DOHH2 (cell line): ENCODE results near the gene RFX4.
A peak's percentile ranks its signal among the peaks of the same experiment; 100 is the strongest.

Experiments
- H3F3A ChIP-seq: fragments of 200-600 bp; sonication (generic), shearing (Covaris generic); 2 replicates; pipeline ENCODE4 v1.6.0; 2016; ENCODE audit warnings: antibody characterized with exemption, mild to moderate bottlenecking; ENCODE audit not compliant: control insufficient read depth, insufficient read depth
- H3K27ac ChIP-seq: fragments of 200-600 bp; sonication (generic); 2 replicates; pipeline ENCODE4 v1.5.1; 2014; ENCODE audit warnings: low read depth, mild to moderate bottlenecking, low read length, moderate library complexity
- H3K27me3 ChIP-seq: fragments of 200-600 bp; sonication (generic); 2 replicates; pipeline ENCODE4 v1.6.1; 2014; ENCODE audit warnings: mild to moderate bottlenecking, low read length, mixed read lengths; ENCODE audit not compliant: control insufficient read depth
- H3K36me3 ChIP-seq: fragments of 200-600 bp; sonication (generic); 2 replicates; pipeline ENCODE4 v1.6.1; 2014; ENCODE audit warnings: mild to moderate bottlenecking, low read length, moderate library complexity, mixed read lengths; ENCODE audit not compliant: control insufficient read depth
- H3K4me1 ChIP-seq: fragments of 200-600 bp; sonication (generic); 2 replicates; pipeline ENCODE4 v1.6.1; 2014; ENCODE audit warnings: mild to moderate bottlenecking, low read length, mixed read lengths; ENCODE audit not compliant: control insufficient read depth
- H3K4me2 ChIP-seq: fragments of 200-600 bp; sonication (generic); 2 replicates; pipeline ENCODE4 v1.6.0; 2014; ENCODE audit warnings: mild to moderate bottlenecking, low read length, moderate library complexity
- H3K4me3 ChIP-seq: fragments of 200-600 bp; sonication (generic); 2 replicates; pipeline ENCODE4 v1.5.1; 2014; ENCODE audit warnings: mild to moderate bottlenecking, low read length, mixed read lengths
- H3K79me2 ChIP-seq: fragments of 200-600 bp; sonication (generic); 2 replicates; pipeline ENCODE4 v1.6.1; 2014; ENCODE audit warnings: mild to moderate bottlenecking, low read length, mixed read lengths; ENCODE audit not compliant: control insufficient read depth
- H3K9me2 ChIP-seq: fragments of 200-600 bp; sonication (generic); replicated peaks from 2 replicates; pipeline ENCODE4 v1.6.1; 2014; ENCODE audit warnings: mild to moderate bottlenecking, low read length, mixed read lengths; ENCODE audit not compliant: control insufficient read depth
- H3K9me3 ChIP-seq: fragments of 200-600 bp; sonication (generic); 2 replicates; pipeline ENCODE4 v1.6.1; 2014; ENCODE audit warnings: antibody characterized with exemption, low read length, mixed read lengths; ENCODE audit not compliant: control insufficient read depth, insufficient read depth
- H4K20me1 ChIP-seq: fragments of 200-600 bp; sonication (generic); 2 replicates; pipeline ENCODE4 v1.6.0; 2014; ENCODE audit warnings: low read depth, mild to moderate bottlenecking, antibody characterized with exemption, low read length, moderate library complexity; ENCODE audit not compliant: control insufficient read depth, insufficient read depth
- EZH2phosphoT487 ChIP-seq: fragments of 200-600 bp; sonication (generic); IDR thresholded peaks from 2 replicates; pipeline ENCODE4 v1.6.1; 2017; ENCODE audit warnings: borderline replicate concordance, mild to moderate bottlenecking, antibody characterized with exemption, low read length, moderate library complexity, mixed read lengths
- TF ChIP-seq, protein P1 (sequence below): fragments of 200-600 bp; sonication (generic); IDR thresholded peaks from one replicate; pipeline ENCODE4 v1.5.1; 2014; ENCODE audit warnings: antibody characterized with exemption, mild to moderate bottlenecking, low read depth, low read length; ENCODE audit not compliant: poor library complexity, severe bottlenecking

RFX4 gene

GRCh38 chr12:106783515-106783914 lies 200.7 kb downstream of the RFX4 start:
- H3K27ac ChIP-seq: no peak overlapping the region
- H3K4me3 ChIP-seq: no peak overlapping the region
- 0 out of 2 replicates have a peak, but pooled peaks cover 11% of the 10 kb centered on the region for H3K36me3 ChIP-seq
- H3F3A ChIP-seq: no peaks in the 10 kb centered on the region
- no peak overlapping the region for H3K4me2 ChIP-seq
- no peaks in the 10 kb centered on the region for H3K27me3 ChIP-seq
- no peak for TF ChIP-seq EZH2phosphoT487
- TF ChIP-seq, protein P1, sequence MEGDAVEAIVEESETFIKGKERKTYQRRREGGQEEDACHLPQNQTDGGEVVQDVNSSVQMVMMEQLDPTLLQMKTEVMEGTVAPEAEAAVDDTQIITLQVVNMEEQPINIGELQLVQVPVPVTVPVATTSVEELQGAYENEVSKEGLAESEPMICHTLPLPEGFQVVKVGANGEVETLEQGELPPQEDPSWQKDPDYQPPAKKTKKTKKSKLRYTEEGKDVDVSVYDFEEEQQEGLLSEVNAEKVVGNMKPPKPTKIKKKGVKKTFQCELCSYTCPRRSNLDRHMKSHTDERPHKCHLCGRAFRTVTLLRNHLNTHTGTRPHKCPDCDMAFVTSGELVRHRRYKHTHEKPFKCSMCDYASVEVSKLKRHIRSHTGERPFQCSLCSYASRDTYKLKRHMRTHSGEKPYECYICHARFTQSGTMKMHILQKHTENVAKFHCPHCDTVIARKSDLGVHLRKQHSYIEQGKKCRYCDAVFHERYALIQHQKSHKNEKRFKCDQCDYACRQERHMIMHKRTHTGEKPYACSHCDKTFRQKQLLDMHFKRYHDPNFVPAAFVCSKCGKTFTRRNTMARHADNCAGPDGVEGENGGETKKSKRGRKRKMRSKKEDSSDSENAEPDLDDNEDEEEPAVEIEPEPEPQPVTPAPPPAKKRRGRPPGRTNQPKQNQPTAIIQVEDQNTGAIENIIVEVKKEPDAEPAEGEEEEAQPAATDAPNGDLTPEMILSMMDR: no peak
- H3K4me1 ChIP-seq: peaks cover 11% of the 10 kb centered on the region
- H3K9me2 ChIP-seq: no peaks in the 10 kb centered on the region
- peaks cover 19% of the 10 kb centered on the region for H3K79me2 ChIP-seq
- no peaks in the 10 kb centered on the region for H3K9me3 ChIP-seq
- H4K20me1 ChIP-seq: no peaks in the 10 kb centered on the region

DNA sequence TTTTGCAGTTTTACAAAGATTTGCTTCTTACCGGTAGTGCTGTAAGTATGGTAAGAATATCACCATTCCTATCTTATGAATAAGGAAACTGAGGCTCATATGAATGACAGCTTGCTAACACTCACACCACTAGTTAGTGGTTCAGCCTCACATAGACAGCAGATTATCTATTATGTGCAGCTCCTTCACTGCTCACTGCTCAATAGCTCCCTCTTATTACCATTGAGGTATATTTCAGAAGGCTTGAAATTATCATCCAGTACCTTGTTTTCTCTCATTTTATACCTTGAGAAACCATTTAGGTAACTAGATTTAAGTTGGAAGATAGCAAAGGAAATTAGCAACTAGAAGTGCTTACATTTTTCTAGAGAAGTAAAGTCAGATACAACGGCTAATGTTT lies 207.2 kb downstream of the RFX4 start:
- H3K4me1 ChIP-seq: peaks cover 19% of the 10 kb centered on the region
- peak overlapping the region; percentile 61 for H3K4me2 ChIP-seq
- H3K36me3 ChIP-seq: peaks cover 14% of the 10 kb centered on the region
- peak overlapping the region; percentile 42 for H3K4me3 ChIP-seq
- H3K9me3 ChIP-seq: no peaks in the 10 kb centered on the region
- H3K27ac ChIP-seq: peak overlapping the region; percentile 38
- H3F3A ChIP-seq: 0 out of 2 replicates have a peak, but pooled peaks cover 4% of the 10 kb centered on the region
- TF ChIP-seq, protein P1: peak; percentile 49
- no peak for TF ChIP-seq EZH2phosphoT487
- H4K20me1 ChIP-seq: no peaks in the 10 kb centered on the region
- H3K9me2 ChIP-seq: no peaks in the 10 kb centered on the region; the same call in 1 of the 2 replicates
- H3K79me2 ChIP-seq: no peaks in the 10 kb centered on the region
- no peaks in the 10 kb centered on the region for H3K27me3 ChIP-seq

DNA sequence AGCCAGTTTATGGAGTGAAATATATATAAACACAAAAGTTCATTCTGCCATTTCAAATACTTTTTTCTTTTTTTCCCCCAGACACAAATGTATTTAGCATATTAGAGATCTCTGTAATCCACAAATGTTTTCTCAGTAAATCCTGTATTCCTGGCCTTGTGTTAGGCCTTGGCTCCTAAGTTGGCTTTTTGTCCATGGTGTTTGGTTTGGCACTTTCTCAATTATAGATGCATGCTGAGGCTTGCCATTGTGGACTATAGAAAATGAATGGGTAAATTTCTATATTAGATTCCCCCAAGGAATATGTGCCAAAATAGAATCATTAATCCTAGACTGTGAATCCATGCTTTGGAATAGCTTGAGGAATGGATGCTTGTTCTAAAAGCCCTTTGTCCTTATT lies 208.7 kb downstream of the RFX4 start:
- no peak overlapping the region for H3K4me2 ChIP-seq
- no peaks in the 10 kb centered on the region for H3K9me3 ChIP-seq
- H3K9me2 ChIP-seq: no peaks in the 10 kb centered on the region; the same call in 1 of the 2 replicates
- H3K27ac ChIP-seq: no peak overlapping the region
- H3K79me2 ChIP-seq: no peaks in the 10 kb centered on the region
- peaks cover 19% of the 10 kb centered on the region for H3K4me1 ChIP-seq
- H3K36me3 ChIP-seq: peaks cover 12% of the 10 kb centered on the region
- H4K20me1 ChIP-seq: no peaks in the 10 kb centered on the region
- H3K4me3 ChIP-seq: no peak overlapping the region
- TF ChIP-seq, protein P1: no peak
- no peak for TF ChIP-seq EZH2phosphoT487
- H3F3A ChIP-seq: 0 out of 2 replicates have a peak, but pooled peaks cover 4% of the 10 kb centered on the region
- H3K27me3 ChIP-seq: no peaks in the 10 kb centered on the region
